WI38 (cell line): Measurements from ENCODE around the gene TPR.

Experiments used
- H3K4me3 ChIP-seq: 2 replicates; pipeline ENCODE4 v1.5.1; 2011; ENCODE audit warnings: low read depth, mild to moderate bottlenecking, control low read depth, low read length
- TF ChIP-seq, protein P1 (sequence below): IDR thresholded peaks from 2 replicates; pipeline ENCODE4 v1.5.1; 2012; ENCODE audit warnings: low read depth, mild to moderate bottlenecking, control low read depth, low read length

The TPR gene

GRCh38 chr1:186326009-186326408, 49.0 kb downstream of the TPR start:
- no peak overlapping the region for H3K4me3 ChIP-seq
- TF ChIP-seq, protein P1, sequence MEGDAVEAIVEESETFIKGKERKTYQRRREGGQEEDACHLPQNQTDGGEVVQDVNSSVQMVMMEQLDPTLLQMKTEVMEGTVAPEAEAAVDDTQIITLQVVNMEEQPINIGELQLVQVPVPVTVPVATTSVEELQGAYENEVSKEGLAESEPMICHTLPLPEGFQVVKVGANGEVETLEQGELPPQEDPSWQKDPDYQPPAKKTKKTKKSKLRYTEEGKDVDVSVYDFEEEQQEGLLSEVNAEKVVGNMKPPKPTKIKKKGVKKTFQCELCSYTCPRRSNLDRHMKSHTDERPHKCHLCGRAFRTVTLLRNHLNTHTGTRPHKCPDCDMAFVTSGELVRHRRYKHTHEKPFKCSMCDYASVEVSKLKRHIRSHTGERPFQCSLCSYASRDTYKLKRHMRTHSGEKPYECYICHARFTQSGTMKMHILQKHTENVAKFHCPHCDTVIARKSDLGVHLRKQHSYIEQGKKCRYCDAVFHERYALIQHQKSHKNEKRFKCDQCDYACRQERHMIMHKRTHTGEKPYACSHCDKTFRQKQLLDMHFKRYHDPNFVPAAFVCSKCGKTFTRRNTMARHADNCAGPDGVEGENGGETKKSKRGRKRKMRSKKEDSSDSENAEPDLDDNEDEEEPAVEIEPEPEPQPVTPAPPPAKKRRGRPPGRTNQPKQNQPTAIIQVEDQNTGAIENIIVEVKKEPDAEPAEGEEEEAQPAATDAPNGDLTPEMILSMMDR = no peak

- H3K4me3 ChIP-seq = no peak overlapping the region
- TF ChIP-seq, protein P1 = 0 out of 2 replicates have a peak, but pooled peaks have one; percentile 9
Observed at GRCh38 chr1:186325239-186325638, 49.8 kb downstream of the TPR start.

DNA sequence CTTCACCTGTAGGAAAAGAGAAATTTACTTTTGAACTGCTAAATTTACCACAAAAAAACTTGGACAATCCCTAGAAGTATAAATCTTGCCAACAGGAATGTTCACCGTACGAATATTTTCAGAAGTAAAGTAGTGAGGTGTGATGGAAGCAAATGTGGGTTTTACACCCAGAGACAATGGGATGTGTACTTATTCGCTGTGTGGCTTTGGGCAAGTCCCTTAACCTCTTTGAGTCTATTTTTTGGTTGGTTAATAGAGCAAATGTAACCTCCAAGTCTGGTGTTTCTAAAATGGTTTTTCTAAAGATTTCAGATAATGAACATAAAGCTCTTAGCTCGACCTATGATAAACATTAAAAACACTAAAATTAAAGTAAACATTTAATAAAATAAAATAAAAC, 51.2 kb downstream of the TPR start:
- TF ChIP-seq, protein P1 = no peak

DNA sequence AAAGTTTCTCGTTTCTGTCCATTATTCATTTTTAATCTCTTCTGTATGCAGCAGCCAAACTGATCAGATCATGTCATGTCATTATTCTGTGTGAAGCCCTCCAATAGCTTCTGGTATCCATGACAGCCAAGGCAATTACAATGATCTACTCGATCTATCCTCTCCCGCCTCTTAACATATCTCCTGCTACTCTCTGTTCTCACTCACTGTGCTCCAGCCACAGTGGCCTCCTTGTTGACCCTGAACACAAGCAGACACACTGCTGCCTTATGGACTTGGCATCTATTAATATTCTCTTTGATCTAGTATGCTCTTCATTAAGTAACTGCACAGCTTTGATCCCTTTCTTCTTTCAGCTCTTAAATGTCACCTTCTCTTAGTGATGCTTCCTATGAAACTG, 59.5 kb downstream of the TPR start:
- TF ChIP-seq, protein P1 = no peak
- H3K4me3 ChIP-seq = no peak overlapping the region

More for the DNA sequence above, 51.2 kb downstream of the TPR start:
- H3K4me3 ChIP-seq = no peak overlapping the region

DNA sequence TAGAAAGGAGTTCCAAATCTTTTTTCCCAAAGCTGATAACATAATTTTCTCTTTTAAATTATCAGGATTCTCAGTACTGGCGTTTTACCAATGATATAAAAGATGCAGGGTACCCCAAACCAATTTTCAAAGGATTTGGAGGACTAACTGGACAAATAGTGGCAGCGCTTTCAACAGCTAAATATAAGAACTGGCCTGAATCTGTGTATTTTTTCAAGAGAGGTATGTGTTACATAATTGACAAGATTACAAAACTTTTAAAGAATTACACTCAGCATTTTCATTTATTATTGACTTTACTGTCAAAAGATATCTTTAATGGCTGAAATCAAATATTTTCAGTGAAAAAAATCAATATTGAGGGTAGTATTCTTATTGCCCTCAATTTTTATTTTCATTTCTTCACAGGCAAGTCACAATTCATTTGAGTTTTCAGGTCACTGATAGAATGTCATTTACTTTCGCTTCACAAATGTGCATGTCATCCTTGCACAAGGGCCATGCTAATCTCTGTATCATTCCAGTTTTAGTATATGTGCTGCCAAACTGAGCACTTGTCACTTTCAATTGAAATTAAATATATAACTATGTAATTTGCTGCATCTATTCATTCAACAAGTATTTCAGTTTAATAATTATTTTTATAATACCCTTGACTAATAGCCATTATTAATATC, 63.5 kb downstream of the TPR start:
- H3K4me3 ChIP-seq = no peak overlapping the region
- TF ChIP-seq, protein P1 = no peak

GRCh38 chr1:186310307-186310706, 64.7 kb downstream of the TPR start:
- no peak overlapping the region for H3K4me3 ChIP-seq
- TF ChIP-seq, protein P1 = no peak

DNA sequence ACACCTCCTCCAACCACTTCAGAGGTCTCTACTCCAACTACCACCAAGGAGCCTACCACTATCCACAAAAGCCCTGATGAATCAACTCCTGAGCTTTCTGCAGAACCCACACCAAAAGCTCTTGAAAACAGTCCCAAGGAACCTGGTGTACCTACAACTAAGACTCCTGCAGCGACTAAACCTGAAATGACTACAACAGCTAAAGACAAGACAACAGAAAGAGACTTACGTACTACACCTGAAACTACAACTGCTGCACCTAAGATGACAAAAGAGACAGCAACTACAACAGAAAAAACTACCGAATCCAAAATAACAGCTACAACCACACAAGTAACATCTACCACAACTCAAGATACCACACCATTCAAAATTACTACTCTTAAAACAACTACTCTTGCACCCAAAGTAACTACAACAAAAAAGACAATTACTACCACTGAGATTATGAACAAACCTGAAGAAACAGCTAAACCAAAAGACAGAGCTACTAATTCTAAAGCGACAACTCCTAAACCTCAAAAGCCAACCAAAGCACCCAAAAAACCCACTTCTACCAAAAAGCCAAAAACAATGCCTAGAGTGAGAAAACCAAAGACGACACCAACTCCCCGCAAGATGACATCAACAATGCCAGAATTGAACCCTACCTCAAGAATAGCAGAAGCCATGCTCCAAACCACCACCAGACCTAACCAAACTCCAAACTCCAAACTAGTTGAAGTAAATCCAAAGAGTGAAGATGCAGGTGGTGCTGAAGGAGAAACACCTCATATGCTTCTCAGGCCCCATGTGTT, 66.6 kb downstream of the TPR start:
- TF ChIP-seq, protein P1 = no peak
- no peak overlapping the region for H3K4me3 ChIP-seq
